HG02938 (cell line): ENCODE results near the gene STK38L.
"Not testable (repeated sequence)": the region's sequence is repeated elsewhere in the genome, so short reads cannot be mapped to it uniquely, and the experiment has no call there.

Experiments used
- ATAC-seq: cut with Tn5 transposase; IDR thresholded peaks from one replicate; pipeline ENCODE4 v1.9.1; 2021; ENCODE audit warnings: mild to moderate bottlenecking, moderate library complexity; ENCODE audit not compliant: unreplicated experiment

The STK38L gene

DNA sequence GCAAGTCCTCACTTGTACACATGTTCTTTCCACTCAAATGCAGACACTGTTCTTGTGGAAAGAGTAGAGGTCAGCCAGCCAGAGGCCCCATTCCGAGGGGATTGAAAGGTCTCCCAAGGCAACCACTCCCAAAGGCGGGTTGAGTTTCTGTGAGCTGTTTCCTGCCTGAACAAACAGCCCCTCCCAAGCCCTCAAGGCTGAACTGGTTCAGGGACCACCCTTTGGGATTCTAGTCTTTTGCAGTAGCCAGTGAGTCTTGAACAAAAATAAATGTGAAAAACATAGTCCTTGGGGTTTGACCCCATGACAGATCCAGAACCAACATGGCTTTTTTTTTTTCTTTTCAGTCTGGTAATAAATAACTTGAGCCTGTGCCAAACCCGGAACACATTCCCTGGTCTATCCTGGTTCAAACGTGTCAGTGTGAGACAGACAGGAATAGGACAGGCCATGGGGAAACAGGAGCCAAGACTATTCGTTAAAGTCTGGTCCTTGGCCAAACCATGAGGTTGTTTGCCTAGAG is 17.6 kb upstream of the STK38L start:
- no peak for ATAC-seq

DNA sequence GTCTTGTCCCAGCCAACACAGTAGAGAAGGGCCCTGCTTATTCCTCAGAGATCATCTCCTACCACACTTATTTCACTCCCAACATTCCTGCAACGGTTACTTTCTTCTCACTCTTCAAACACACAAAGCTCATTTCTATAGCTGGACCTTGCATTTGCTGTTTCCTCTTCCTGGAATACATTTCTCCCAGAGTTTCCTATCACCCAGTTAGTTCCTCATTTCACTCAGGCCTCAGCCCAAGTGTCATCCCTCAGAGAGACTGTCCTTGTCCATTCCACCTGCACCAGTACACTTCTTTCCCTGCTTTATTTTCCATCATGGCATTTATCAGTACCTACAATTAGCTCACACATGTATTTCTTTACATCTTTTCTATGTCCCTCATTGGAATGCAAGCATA is 14.7 kb upstream of the STK38L start:
- ATAC-seq, result no peak

DNA sequence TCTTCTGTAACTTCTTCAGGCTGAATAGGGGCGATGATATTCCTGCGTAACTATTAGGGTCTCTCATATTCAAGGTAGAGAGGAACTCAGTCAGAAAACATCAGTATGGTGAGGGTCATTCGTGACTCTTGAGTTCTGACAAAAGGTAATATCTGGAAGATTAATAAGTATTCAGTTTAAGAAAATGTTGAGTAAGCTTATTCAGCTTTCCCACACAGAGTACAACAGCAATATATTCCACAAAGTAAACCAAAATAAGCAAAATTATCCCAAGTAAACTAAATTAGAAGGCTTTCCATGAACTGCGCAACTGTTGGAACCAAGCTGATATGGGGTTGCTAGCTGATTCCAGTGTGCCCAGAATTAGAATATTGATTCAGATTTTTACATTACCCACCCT is 12.7 kb upstream of the STK38L start:
- ATAC-seq, result not testable (repeated sequence)

DNA sequence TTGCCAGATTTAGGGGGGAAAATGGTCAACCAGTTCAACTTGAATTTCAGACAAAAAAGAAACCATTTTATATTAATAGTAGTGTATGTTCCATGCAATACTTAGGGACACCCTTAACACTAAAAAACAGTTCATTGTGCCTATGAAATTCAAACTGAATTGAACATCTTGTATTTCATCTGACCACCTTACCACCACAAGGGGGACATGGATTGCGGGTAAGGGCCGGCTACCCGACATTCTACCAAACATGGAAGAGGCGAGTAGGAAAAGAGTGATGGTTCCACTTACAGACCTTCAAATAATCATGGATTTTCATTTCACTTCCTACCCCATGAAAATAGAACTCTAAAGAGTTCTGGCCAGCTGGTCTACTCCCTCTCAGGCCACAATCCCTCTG is 10.3 kb upstream of the STK38L start:
- ATAC-seq, result no peak

DNA sequence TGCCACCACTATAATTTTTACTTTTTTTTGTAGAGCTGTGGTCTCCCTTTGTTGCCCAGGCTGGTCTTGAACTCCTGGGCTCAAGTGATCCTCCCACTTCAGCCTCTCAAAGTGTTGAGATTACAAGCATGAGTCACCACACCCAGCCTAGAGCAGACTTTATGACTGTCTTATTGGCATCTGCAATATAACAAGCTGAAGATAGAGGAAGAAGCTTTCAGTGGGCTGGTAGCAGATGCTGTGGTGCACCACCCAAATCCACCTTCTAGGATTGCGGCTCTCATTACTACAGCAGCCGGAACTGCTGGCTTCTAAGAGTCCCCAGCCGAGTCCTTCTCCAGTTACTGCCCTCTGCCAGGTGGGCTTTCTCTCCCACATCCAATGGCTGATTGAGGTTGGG is 7.6 kb upstream of the STK38L start:
- no peak for ATAC-seq

DNA sequence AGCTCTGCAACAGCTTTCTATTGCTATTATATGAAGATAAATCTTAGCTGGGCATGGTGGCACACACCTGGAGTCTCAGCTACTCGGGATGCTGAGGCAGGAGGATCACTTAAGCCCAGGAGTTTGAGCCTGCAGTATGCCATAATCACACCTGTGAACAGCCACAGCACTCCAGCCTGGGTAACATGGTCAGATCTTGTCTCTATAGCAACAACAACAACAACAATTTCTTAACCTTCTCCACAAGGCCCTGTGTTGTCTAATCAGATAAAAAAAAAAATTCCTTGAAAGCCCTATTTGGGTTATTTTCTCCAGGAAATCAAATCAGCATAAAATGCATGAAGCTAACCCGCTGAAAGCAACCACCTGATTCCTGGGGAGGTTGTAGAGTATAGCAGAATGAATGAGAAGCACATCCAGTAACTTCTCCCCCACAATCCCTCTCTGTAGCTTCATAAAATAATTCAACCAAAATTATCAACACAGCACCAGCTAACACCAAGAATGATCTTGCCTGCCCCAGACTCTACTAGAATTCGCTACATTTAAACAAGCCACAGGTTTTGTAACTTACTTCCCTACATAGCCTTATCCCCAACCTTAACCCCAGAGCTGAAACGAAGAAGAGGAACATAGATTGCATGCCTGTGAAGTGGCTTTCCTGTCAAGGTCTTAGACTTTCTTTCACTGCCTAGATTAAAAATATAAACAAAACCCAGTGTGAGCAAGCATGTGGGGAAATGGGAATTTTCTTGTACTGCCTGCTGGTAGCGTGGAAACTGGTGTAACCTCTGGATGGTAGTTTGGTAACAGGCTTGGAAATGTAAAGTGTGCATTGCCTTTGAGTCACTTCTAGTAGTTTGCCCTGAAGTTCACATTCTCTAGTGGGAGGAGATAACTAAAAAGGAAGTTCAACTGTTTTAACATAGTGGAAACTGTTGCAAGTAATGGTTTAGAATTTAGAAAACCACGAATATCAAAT is 6.0 kb upstream of the STK38L start:
- peak; percentile 64 for ATAC-seq

DNA sequence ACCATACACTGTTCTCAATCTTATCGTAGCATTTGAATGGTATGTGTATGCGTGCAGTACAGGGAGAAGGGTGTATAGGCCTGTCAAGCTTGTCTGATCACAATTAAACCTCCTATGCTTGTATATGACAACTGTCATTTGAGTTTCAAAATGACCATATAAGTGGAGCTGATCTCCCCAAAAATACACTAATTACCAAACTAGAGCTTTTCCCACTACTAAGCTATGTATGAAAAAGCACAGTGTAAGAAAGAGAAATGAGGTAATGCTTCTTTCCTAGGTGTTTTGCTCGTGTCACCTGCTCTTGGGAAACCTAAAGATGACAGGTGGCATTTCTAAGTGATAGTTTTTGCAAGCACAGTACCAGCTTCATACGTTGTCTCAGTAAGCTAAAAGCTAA is 1.1 kb upstream of the STK38L start:
- ATAC-seq, result no peak

DNA sequence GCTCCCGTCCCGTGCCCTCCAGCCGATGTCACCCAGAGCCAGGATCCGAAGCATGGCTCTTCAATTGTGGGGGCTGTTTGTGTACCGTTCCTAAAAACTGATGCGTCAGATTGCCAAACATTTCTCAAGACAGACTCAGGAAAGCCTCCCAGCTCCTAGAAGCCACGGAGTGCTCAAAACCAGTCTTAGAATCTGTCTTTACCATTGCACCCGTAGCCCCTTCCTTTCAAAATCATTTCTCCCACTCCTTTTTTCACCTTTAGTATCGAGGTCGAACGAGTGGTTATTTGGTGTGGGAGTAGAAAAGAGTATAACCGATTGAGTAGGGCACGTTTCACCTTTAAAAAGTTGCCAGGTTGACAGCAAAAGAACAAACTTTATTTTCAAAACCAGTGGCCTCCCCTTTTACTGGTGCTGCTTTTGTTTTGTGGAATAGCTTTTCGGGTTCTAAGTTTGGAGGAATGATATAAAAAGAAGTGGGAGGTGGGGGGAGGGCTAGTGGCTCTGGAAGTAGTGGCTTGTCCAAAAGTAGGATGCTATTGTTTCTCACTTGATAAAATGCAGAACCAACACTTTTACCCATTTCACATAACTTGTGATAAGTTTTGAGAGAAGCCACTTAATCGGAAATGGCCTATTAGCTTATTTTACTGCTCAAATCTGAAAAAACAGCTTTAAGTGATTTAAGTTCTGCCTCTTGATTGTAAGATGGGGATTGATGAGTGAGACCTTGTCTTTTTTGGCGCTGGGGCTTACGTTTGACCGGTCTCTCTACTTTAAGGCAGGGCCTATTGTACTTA is 803 bp downstream of the STK38L start:
- ATAC-seq, result no peak

DNA sequence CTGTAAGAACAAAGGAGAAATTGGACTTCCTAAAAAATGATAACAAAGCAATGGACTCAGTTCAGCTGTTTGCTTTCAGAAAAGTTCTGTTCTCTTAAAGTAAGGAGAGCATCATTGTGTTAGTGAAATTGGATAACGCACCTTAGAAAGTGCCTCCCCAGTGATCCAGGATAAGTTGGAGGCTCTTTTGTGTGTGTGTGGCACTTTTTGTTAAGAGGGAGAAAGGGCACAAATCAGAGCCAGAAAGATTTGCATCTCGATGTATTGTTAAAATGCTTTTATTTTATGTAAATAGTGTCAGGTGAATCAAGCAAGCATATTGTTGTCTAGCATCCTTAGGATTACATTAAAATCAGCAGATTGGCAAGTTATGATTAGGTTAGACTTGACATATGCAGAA is 2.1 kb downstream of the STK38L start:
- ATAC-seq, result no peak

DNA sequence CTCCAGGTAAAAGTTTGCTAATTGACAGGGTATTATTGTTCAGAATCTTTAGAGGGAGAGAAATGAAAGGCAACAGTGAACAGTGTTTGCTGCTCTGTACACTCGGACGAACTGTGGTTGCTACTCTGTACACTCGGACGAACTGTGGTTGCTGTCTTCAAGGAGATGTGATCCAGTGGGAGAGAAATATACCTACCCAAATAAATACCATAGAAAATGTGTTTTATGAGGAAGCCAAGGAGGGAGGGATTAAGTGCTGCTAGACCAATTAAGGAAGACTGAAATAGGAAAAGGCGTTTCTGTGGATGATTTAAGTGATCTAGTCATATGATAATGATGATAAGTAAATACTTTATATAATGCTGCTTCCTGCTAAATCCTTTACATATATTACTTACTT is 2.7 kb downstream of the STK38L start:
- ATAC-seq, result no peak

DNA sequence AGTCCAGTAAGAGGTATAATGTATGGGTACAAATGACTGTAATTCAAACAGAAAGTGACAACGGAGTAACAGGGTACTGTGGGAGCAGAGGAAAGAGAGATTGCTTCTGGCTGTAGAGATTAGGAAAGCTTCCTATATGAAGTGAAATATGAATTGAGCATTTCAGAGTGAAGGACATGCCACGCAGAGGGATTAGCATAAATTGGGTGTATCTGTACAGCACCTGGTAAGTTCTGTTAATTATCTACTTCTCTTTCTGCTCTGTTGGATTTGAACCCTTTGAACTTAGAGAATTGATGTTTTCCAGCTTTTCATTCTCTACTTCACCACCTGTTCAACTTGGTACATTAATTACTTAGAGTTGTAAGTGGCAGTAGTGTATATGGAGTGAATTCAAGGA is 8.8 kb downstream of the STK38L start:
- ATAC-seq, result no peak

DNA sequence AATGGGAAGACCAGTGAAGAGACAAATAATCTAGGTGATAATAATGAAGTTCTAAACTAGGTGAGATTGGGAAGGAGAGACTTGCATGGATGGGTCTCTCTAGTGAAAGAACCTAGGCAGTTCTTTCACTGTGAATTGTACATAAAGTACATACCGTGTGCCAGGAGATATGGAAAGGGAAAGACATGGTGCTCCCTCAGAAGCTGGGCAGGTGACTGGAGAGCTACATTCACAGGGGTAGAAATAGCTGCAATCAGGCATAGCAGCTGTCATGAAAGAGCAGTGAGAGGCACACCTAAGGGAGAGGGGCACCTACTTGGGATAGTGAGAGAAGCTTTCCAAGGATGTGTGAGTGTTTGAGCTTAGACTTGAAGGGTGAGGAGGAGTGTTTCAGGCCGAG is 9.3 kb downstream of the STK38L start:
- no peak for ATAC-seq

DNA sequence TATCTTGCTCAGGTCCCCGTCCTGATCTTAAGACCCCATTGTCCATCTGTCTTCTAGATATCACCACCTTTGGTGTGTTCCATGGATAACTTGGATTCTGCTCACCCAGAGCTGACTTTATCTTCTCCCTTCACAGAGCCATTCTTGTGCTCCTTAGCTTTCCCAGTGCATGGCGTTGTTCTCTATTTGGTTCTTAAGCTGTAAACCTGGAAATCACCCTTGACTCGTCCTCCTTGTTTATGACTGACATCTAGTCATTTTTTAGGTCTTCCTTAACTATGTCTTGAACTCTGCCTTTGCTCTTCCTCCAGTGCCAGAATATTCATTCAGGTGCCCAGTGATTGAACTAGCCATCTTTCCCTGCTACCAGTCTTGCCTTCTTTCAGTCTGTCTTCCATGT is 11.7 kb downstream of the STK38L start:
- ATAC-seq, result no peak

DNA sequence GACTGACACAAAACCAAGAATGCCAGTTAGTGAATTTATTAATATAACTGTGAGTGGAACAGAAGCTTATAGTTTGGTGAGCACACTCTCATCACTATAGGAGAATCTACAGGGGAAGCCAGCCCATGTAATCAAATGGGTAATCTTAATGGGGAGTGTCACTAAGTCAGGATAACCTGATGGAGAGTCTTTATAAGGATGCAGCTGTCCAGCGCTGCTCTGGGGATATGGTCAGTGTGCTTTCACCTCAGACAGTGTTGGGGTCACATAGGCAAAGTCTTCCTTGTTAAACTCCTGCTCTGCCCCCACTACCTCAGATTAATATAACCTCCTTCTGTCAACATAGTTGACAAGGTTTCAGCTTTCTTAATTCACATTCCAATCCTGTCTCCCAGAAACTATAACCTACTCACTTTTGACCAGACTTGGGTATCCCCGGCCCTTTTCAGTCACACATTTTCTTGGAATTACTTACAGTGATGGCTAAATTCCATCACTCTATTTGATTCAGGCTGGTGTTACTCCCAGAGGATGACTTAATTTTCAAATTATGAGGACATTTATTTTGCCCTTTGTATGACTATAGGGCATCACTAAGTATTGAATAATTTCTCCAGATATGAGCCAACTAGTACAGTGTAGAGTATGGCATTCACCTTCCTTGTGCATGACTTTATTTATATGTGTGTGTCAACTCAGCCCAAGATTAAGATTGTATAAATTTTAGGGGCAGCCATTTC is 13.2 kb downstream of the STK38L start:
- no peak for ATAC-seq

DNA sequence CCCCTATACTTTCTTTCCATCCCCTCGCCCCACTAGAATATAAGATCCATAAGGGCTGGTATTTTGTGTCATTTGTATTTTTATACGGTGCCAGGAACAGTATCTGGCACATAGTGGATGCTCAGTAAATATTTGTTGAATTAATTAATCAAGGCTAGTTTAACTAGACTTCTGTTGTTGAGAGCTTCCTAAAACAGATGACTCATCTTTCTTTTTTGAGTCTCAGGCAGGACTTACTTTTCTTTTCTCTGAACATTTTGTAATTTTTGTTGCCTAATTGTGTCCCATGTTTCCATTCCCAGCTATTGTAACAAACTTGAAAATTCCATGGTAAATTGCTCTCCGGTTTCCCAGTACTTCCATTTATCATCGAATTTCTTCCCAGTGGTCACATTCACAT is 16.7 kb downstream of the STK38L start:
- no peak for ATAC-seq

DNA sequence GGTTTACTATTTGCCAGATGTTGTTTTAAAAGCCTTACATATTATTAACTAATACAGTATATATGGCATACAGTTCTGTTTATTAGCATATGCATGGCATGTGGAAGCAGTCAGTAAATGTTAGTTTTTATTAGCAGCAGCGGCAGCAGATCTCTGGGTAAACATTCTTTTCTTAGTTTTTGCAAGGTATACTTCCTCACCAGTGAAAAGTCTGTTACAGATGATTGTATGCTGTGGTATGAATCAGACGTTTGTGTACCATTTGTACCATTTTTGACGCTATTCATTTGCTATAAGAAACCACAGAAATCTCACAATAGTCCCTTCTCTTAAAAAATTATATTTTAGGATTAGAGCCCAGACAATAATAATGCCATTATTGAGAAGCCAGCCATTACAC is 17.8 kb downstream of the STK38L start:
- no peak for ATAC-seq

DNA sequence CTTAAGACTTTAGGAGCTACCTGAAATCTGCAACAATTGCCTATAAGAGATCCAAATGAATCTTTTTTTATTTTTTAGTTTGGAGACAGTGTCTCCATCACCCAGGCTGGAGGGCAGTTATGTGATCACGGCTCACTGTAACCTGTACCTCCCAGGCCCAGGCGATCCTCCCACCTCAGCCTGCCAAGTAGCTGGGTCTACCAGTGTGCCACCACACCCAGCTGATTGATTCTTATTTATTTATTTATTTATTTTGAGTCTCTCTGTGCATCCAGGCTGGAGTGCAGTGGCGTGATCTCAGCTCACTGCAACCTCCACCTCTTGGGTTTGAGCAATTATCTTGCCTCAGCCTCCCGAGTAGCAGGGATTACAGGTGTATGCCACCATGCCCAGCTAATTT is 26.1 kb downstream of the STK38L start:
- ATAC-seq, result no peak

DNA sequence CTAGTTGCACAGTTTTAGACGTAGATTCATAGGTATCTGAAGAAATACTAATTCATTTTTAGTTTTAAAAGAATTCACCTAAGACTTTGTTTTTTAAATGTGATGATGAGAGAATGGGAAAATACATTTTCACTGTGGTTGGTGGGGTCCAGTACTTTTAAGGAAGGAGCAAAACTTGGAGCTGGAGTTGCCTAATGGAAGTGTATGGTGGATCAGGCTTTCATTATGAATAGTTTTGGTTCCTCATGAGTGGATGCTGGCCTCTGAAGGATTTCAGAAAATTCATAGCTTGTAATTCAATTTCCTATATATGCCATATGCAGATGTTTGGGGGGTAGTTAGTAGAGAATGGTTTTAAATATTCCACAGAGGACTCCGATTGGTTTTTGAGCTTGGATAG is 27.1 kb downstream of the STK38L start:
- no peak for ATAC-seq

DNA sequence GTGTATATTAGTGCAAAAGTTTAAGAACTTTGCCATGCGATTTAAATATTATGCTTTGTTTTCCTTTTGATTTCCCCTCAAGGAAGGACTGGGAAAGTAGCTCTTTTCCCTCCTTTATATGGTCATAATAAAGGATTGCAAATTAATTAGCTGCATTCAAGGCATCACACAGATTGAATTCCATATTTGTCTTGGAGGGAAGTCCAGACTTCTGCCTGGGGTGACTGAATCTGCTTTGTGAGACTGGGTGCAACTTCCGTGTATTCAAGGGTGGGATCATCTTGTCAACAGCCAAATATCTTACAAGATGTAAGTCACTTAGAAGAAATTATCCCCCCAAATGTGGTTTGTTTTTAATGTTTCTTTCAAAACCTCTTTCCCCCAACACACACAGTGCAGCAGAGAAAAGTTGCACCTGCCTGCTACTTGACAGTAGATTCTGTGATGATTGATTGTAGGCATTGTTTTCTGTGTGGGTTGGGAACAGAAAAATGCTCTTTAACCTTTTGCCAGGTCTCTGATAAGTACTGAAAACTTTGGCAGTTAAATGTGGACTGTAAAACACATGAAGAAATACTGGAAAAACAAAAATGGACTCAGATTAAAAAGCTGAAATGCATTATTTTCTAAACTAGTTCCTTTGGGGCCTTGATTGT is 28.4 kb downstream of the STK38L start:
- no peak for ATAC-seq

DNA sequence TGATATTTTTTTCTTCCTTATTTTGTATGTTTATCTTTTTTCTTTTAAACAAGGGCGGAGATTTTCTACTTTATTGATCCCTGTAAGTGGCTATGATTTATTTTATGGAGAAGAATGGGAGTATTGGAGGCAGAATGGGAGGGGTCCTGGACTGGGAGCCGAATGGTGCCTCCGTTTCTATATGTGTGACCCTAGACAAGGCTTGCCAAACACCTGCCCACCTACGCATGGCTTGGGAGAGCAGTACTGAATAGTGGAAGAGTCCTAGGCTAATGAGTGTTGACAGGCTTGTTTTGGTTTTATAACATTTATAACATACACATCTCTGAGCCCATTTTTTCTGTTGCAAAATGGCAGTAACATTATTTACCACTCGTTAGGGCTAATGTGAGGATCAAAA is 29.0 kb downstream of the STK38L start:
- no peak for ATAC-seq

DNA sequence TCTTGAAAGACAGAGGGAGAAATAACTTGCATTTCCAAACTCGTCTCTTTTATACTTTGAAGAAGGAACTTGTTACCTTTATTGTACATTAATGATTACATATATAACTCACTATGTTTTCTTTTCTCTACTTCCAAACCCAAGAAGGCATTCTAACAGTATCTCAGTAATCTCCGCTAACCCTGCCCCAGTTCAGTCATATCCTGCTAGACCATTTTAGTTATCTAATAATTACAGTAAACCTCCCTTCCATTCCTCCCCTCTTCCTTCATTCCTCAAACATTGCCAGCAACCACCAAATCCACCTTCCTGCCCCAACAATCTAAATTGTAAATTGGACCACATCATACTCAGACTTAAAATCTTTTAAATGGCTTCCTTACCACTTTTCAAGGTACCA is 30.6 kb downstream of the STK38L start:
- ATAC-seq, result no peak
